ENCODE data around the gene MRPS35.

DNA sequence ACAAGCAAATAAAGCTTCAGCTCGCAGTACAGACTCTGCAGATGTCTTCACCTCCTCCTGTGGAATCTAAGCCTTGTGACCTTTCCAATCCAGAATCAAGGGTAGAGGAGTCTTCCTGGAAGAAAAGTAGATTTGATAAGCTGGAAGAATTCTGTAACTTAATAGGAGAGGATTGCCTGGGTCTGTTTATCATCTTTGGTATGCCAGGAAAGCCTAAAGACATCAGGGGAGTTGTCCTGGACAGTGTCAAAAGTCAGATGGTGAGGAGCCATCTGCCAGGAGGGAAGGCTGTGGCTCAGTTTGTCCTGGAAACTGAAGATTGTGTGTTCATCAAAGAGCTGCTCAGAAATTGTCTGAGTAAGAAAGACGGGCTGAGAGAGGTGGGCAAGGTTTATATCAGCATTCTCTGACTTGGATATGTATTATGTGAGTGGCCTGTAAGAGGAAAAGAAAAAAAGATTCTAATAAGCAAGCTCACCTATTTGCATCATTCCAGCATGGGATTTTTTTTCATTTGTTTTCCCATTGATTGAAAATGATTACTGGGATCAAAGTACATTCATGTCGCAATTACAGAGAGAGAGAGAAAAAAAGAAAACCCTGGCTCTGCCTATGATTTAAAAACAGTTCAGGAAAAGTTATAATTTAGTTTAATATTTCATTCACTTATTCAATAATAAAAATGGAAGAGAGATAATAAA is 13.6 kb upstream of the MRPS35 start:
- TF ChIP-seq, protein P1, sequence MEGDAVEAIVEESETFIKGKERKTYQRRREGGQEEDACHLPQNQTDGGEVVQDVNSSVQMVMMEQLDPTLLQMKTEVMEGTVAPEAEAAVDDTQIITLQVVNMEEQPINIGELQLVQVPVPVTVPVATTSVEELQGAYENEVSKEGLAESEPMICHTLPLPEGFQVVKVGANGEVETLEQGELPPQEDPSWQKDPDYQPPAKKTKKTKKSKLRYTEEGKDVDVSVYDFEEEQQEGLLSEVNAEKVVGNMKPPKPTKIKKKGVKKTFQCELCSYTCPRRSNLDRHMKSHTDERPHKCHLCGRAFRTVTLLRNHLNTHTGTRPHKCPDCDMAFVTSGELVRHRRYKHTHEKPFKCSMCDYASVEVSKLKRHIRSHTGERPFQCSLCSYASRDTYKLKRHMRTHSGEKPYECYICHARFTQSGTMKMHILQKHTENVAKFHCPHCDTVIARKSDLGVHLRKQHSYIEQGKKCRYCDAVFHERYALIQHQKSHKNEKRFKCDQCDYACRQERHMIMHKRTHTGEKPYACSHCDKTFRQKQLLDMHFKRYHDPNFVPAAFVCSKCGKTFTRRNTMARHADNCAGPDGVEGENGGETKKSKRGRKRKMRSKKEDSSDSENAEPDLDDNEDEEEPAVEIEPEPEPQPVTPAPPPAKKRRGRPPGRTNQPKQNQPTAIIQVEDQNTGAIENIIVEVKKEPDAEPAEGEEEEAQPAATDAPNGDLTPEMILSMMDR (IDR thresholded peaks at IDR 0.05), result no peak
- TF ChIP-seq POLR2A (IDR thresholded peaks at IDR 0.05) (no peak), POLR2AphosphoS5 (IDR thresholded peaks at IDR 0.05) (no peak)
